Endothelial cell of umbilical vein (primary cell): ENCODE results near the gene ITGAE. TPM values are rescaled to one million over a fixed set of nuclear protein-coding genes. Genes with fewer than 3 reads are reported as not detected.

Source experiments
- BruUV-seq: library from RNA; stranded (reverse); fragments of 400-500 nt; replicated peaks from 2 replicates; lab custom pipeline; 2021; lab: Mats Ljungman, UMichigan
- CTCF ChIA-PET: fragments of 300-600, 350-600 bp; sonication (Branson Sonifier 250); formaldehyde crosslinking; loops from one replicate; lab custom pipeline; 2021; ENCODE audit warnings: antibody characterized with exemption, inconsistent platforms; lab: Charles Lee
- POLR2A ChIA-PET: fragments of 300-600, 350-600 bp; sonication (Branson Sonifier 250); formaldehyde crosslinking; loops from one replicate; lab custom pipeline; 2021; ENCODE audit warnings: antibody characterized with exemption, inconsistent platforms; lab: Charles Lee
- DNase-seq: peaks from one replicate; pipeline ENCODE4 v3.0.0-alpha.2; 2011; ENCODE audit warnings: low read depth, low spot score
- FAIRE-seq: peaks from 2 replicates; lab custom pipeline; 2011; peaks lifted over from hg19 to GRCh38; lab: Jason Lieb, UNC
- H2AFZ ChIP-seq: 2 replicates; pipeline ENCODE4 v1.6.0; 2012; ENCODE audit warnings: low read depth, low read length, control low read depth, inconsistent platforms
- H3K27ac ChIP-seq: 2 replicates; pipeline ENCODE4 v1.5.1; 2011; ENCODE audit warnings: low read depth, mild to moderate bottlenecking, control low read depth, low read length, moderate library complexity; ENCODE audit not compliant: insufficient read depth
- H3K27me3 ChIP-seq, 2 experiments: 2 replicates each; pipeline versions ENCODE4 v1.6.0 to v1.6.1; 2011; ENCODE audit warnings: low read length in 2 of 2, mixed read lengths in 1 of 2; ENCODE audit not compliant: control insufficient read depth in 2 of 2, insufficient read depth in 2 of 2
- H3K36me3 ChIP-seq, 2 experiments: 2 replicates in 1 of 2; 3 replicates in 1 of 2; pipeline ENCODE4 v1.5.1; 2011; ENCODE audit warnings: low read length in 2 of 2, mild to moderate bottlenecking in 1 of 2, moderate library complexity in 1 of 2; ENCODE audit not compliant: control insufficient read depth in 2 of 2, insufficient read depth in 2 of 2; ENCODE audit errors: extremely low read depth in 1 of 2
- H3K4me1 ChIP-seq: 3 replicates; pipeline ENCODE4 v1.5.1; 2011; ENCODE audit warnings: mild to moderate bottlenecking, low read length; ENCODE audit not compliant: control insufficient read depth, insufficient read depth; ENCODE audit errors: extremely low read depth
- H3K4me2 ChIP-seq: 2 replicates; pipeline ENCODE4 v1.6.1; 2011; ENCODE audit warnings: low read length, control low read depth, mixed read lengths; ENCODE audit not compliant: insufficient read depth
- H3K4me3 ChIP-seq, 3 experiments: fragments of 200-600 bp in 1 of 3; sonication (generic), shearing (Covaris generic) in 1 of 3; replicated peaks in 1 of 3; 2 replicates each; pipeline ENCODE4 v1.5.1; 2011 to 2016; ENCODE audit warnings: control low read depth in 3 of 3, low read length in 3 of 3, mild to moderate bottlenecking in 2 of 3, inconsistent platforms in 1 of 3, low read depth in 1 of 3, moderate library complexity in 1 of 3; ENCODE audit not compliant: insufficient read depth in 1 of 3
- H3K79me2 ChIP-seq: 2 replicates; pipeline ENCODE4 v1.6.0; 2012; ENCODE audit warnings: low read length, inconsistent platforms; ENCODE audit not compliant: control insufficient read depth, insufficient read depth
- H3K9ac ChIP-seq: replicated peaks from 2 replicates; pipeline ENCODE3; 2011; ENCODE audit warnings: low read length, control low read depth; ENCODE audit not compliant: insufficient read depth; ENCODE audit errors: extremely low read depth
- H3K9me1 ChIP-seq: replicated peaks from 3 replicates; pipeline ENCODE4 v1.6.0; 2011; ENCODE audit warnings: mild to moderate bottlenecking, low read length; ENCODE audit not compliant: control insufficient read depth, insufficient read depth; ENCODE audit errors: extremely low read depth
- H3K9me3 ChIP-seq: replicated peaks from 2 replicates; pipeline ENCODE4 v1.5.1; 2012; ENCODE audit warnings: low read length, inconsistent platforms; ENCODE audit not compliant: control insufficient read depth, insufficient read depth
- H4K20me1 ChIP-seq: replicated peaks from 2 replicates; pipeline ENCODE3; 2011; ENCODE audit warnings: mild to moderate bottlenecking, low read length; ENCODE audit not compliant: control insufficient read depth, insufficient read depth; ENCODE audit errors: extremely low read depth
- CTCF ChIP-seq, 2 donors: IDR thresholded peaks; 1 replicate in 1 of 2; 2 replicates in 1 of 2; pipeline ENCODE4 v1.5.1; 2011; ENCODE audit warnings: low read length in 2 of 2, mild to moderate bottlenecking in 2 of 2, moderate library complexity in 2 of 2, control low read depth in 1 of 2, inconsistent platforms in 1 of 2, low read depth in 1 of 2; ENCODE audit not compliant: insufficient read depth in 1 of 2; ENCODE audit errors: extremely low read depth in 1 of 2
- EZH2 ChIP-seq: IDR thresholded peaks from 2 replicates; pipeline ENCODE4 v1.6.1; 2012; ENCODE audit warnings: borderline replicate concordance, low read depth, mild to moderate bottlenecking, moderate library complexity, low read length, inconsistent platforms; ENCODE audit not compliant: severe bottlenecking
- FOS ChIP-seq: IDR thresholded peaks from 2 replicates; pipeline ENCODE4 v1.6.1; 2011; ENCODE audit warnings: mild to moderate bottlenecking, low read length, moderate library complexity, borderline replicate concordance; ENCODE audit not compliant: insufficient read depth
- GATA2 ChIP-seq: IDR thresholded peaks from 2 replicates; pipeline ENCODE4 v1.7.0; 2011; ENCODE audit warnings: low read depth, mild to moderate bottlenecking, moderate library complexity, mixed read lengths, low read length; ENCODE audit not compliant: insufficient read length, insufficient read depth
- JUN ChIP-seq: IDR thresholded peaks from 2 replicates; pipeline ENCODE4 v1.6.1; 2011; ENCODE audit warnings: borderline replicate concordance, low read depth; ENCODE audit not compliant: insufficient read length, insufficient read depth
- MAX ChIP-seq: IDR thresholded peaks from 2 replicates; pipeline ENCODE4 v1.6.1; 2011; ENCODE audit not compliant: insufficient read depth, insufficient read length
- MYC ChIP-seq: IDR thresholded peaks from one replicate; pipeline ENCODE4 v1.6.1; 2011; ENCODE audit warnings: mild to moderate bottlenecking, low read depth, low read length
- POLR2A ChIP-seq: IDR thresholded peaks from 2 replicates; pipeline ENCODE4 v1.6.1; 2012; ENCODE audit warnings: low read depth, mild to moderate bottlenecking, control low read depth, low read length
- POLR2AphosphoS5 ChIP-seq: IDR thresholded peaks from 2 replicates; pipeline ENCODE4 v1.6.1; 2012; ENCODE audit warnings: low read depth, mild to moderate bottlenecking, control low read depth, low read length, moderate library complexity; ENCODE audit not compliant: insufficient read depth
- dilution Hi-C: fragments of 300-500 bp; cut with MboI; formaldehyde crosslinking; loops from one replicate; pipeline ENCODE4 v1.15.0; 2019; ENCODE audit warnings: low sequenced_read_pairs; ENCODE audit not compliant: extremely low pct_ligation_motif_present
- intact Hi-C: fragments of 100-400 bp; cut with micrococcal nuclease; formaldehyde crosslinking; loops from one replicate; pipeline ENCODE4 v1.10.0; 2022
- polyA plus RNA-seq, 4 experiments: library from polyadenylated mRNA; depleted of rRNA in 3 of 4; stranded (reverse) in 3 of 4; unstranded in 1 of 4; fragments of >200 nt; gene quantifications; 2 replicates each; pipeline versions ENCODE4 v1.2.1 to v1.2.3, GENCODE V29; 2011 to 2012; ENCODE audit warnings: missing spikeins in 1 of 4
- total RNA-seq: library from RNA; stranded (reverse); gene quantifications from 2 replicates; pipeline ENCODE4 v1.2.3, GENCODE V29; 2021

The ITGAE gene
- total and polyA plus RNA-seq, 2 donors (not counting 3 experiments of a cell fraction or from before 2014, with no cell fraction given) = 29.6 to 71.6 TPM

GRCh38 chr17:3690094-3690715, 110.8 kb downstream of the ITGAE start:
- DNase-seq (no peak), FAIRE-seq (no peak)
- H2AFZ ChIP-seq = no peak overlapping the region
- H3K36me3 ChIP-seq = no peaks in the 10 kb centered on the region
- H3K9ac ChIP-seq = no peak overlapping the region
- H3K4me3 ChIP-seq = no peak overlapping the region
- H3K27ac ChIP-seq = no peak overlapping the region
- no TSS peak for BruUV-seq
- H3K27me3 ChIP-seq = peaks cover 7 to 9% of the 10 kb centered on the region in 2 experiments
- H3K4me1 ChIP-seq = no peaks in the 10 kb centered on the region
- POLR2A ChIA-PET = no interaction called here
- no peaks in the 10 kb centered on the region for H3K9me3 ChIP-seq
- intact Hi-C loops = no loop called here
- CTCF ChIA-PET = no interaction called here
- H3K9me1 ChIP-seq = no peaks in the 10 kb centered on the region
- dilution Hi-C loops = no loop called here
- no peaks in the 10 kb centered on the region for H3K79me2 ChIP-seq
- H4K20me1 ChIP-seq = no peaks in the 10 kb centered on the region
- TF ChIP-seq CTCF (IDR thresholded peaks at IDR 0.05; ENCODE audit: extremely low read depth in 1 of 2, insufficient read depth in 1 of 2, low read depth in 1 of 2, low read length in 2 of 2) = no peak
- TF ChIP-seq JUN = no peak
- TF ChIP-seq POLR2A = no peak
- TF ChIP-seq FOS = no peak
- no peak for TF ChIP-seq EZH2
- no peak for TF ChIP-seq POLR2AphosphoS5
- no peak for TF ChIP-seq MAX
- no peak for TF ChIP-seq MYC
- TF ChIP-seq GATA2 = no peak
- H3K4me2 ChIP-seq = no peak overlapping the region
